ENCODE data around the gene KLHL30.
"Not testable (repeated sequence)": the region's sequence is repeated elsewhere in the genome, so short reads cannot be mapped to it uniquely, and the experiment has no call there.

Gene KLHL30

GRCh38 chr2:238163481-238164198 lies 25.2 kb downstream of the KLHL30 start:
- DNase-seq = no peak

GRCh38 chr2:238164906-238165287 lies 26.4 kb downstream of the KLHL30 start:
- DNase-seq = no peak

GRCh38 chr2:238165288-238165921 lies 26.9 kb downstream of the KLHL30 start:
- no peak for DNase-seq

- DNase-seq = no peak
Measured at GRCh38 chr2:238166391-238167343, 28.2 kb downstream of the KLHL30 start.

- DNase-seq = no peak
Measured at GRCh38 chr2:238167344-238167715, 28.9 kb downstream of the KLHL30 start.

- DNase-seq = no peak
Measured at GRCh38 chr2:238167761-238168160, 29.3 kb downstream of the KLHL30 start.

- no peak for DNase-seq
Measured at GRCh38 chr2:238168196-238169047, 30.0 kb downstream of the KLHL30 start.

- DNase-seq = no peak
Measured at GRCh38 chr2:238169048-238169707, 30.7 kb downstream of the KLHL30 start.

- DNase-seq = no peak
Measured at GRCh38 chr2:238169708-238170251, 31.3 kb downstream of the KLHL30 start.

- DNase-seq = no peak
Measured at GRCh38 chr2:238170386-238171071, 32.1 kb downstream of the KLHL30 start.

GRCh38 chr2:238171072-238171431 lies 32.6 kb downstream of the KLHL30 start:
- not testable (repeated sequence) for DNase-seq

- DNase-seq = no peak
Measured at GRCh38 chr2:238171575-238172187, 33.2 kb downstream of the KLHL30 start.

- no peak for DNase-seq
Measured at GRCh38 chr2:238172439-238172838, 34.0 kb downstream of the KLHL30 start.

GRCh38 chr2:238173692-238174091 lies 35.2 kb downstream of the KLHL30 start:
- DNase-seq = no peak

- DNase-seq = no peak
Measured at GRCh38 chr2:238174291-238174690, 35.8 kb downstream of the KLHL30 start.

- no peak for DNase-seq
Measured at GRCh38 chr2:238174701-238175100, 36.2 kb downstream of the KLHL30 start.

- DNase-seq = no peak
Measured at GRCh38 chr2:238176613-238177012, 38.1 kb downstream of the KLHL30 start.

- no peak for DNase-seq
Measured at GRCh38 chr2:238180554-238180953, 42.1 kb downstream of the KLHL30 start.

- no peak for DNase-seq
Measured at GRCh38 chr2:238182362-238182761, 43.9 kb downstream of the KLHL30 start.

GRCh38 chr2:238183821-238184220 lies 45.4 kb downstream of the KLHL30 start:
- no peak for DNase-seq
